HG03521 (cell line): ENCODE data around the gene SGK1.

Source experiments
- ATAC-seq: cut with Tn5 transposase; IDR thresholded peaks from one replicate; pipeline ENCODE4 v1.9.1; 2021; ENCODE audit warnings: mild to moderate bottlenecking, moderate library complexity; ENCODE audit not compliant: unreplicated experiment

Gene SGK1

DNA sequence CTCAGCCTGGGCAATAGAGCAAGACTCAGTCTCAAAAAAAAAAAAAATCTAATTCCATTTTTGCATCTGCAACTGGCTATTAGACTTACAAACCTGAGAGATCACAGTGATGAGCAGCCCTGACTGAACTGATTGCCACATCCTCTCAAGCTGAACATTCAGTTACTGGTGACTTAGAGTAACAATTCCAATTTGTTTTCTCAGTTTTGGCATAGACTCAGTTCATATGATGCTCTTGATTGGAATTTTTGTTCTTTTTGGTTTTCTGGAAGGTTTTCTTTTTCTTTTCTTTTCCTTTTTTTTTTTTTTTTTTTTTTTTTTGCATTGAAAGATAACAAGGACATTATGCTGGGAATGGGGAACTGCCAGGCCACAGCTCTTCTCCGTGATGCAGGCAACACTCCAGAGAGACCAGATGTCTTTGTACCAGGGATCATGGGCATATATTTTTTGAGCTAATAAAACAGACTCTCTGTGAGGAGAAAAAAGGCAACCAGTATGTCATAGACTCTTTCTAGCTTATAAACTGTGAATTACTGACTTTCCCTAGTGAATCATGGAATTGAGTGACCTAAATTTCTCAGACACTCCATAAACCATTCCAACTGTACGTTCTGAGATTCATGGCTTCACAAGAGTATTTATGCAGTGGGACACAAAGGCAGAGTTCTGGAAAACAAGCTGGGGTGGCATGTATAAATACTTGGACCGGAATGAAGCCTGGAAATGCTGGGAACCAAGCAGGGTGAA, 179.5 kb downstream of the SGK1 start:
- no peak for ATAC-seq

DNA sequence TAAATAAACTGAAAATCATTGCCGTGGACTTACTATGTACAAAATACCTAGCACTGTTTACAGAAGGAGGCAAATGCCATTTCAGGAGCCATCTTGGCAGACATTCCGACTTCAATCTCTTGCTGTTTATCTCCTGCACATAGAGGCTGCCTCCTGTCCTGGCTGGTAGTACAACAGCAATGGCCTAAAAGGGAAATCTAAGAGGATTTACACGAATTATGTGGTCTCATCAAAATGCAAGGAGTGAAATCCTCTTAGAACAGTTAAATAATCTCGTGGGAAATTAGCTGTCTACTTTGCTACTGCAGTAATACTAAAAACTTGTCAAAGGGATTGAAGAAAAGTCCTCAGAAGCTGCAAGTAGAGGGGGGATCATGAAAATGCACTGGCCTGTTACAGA, 183.3 kb downstream of the SGK1 start:
- ATAC-seq: no peak

DNA sequence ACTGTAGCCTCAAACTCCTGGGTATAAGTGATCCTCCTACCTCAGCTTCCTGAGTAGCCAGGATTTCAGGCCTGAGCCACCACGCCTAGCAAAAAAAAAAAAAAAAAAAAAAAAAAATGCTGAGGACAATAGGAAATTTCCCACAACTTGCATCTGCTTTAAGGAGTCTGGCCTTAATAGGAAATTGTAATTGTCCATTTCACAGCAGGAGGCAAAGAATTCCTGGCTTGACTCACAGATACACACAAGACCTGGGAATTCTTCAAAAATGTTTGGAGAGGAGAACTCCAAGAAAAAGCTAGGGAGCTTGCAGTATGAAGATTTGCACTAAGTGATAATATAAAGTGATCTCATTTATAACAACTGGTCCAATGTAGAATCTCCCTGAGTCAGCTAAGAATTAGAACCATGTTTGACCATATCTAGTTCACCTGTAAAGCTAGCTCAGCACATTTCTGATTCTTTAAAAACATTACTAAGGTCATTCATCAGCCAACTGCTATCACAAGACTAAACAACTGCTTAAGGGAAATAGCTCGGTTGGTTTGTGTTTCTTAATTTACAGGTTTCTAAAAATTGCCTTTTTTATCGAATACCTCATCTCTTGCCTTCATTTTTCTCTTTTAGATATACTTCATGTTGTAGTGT, 185.3 kb downstream of the SGK1 start:
- no peak for ATAC-seq

DNA sequence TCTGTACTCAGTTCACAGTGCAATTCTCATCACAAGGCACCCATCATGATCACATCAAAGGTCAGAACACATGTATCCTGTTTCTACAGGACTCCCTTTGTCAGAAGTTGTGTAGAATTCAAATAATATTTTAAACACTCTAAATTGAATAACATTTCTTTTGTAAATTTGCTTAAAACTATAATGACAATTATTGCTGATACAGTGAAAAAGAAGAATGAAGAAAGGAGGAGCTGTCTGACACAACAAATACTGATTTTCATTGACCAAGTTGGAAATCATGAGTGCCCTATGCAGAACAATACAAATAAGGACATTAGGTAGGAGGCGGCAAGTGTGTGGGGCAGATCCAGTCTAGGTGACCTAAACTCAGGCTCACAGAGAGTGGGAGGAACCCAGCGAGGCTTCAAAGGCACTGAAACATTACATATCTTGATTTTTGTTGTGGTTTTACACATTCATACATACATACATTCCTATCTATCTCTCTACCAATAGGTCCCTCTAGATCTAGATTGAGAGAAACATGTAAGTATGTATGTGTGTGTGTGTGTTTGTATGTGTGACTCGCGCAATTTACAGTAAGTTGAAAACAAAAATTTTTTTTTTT, 186.3 kb downstream of the SGK1 start:
- ATAC-seq: no peak

DNA sequence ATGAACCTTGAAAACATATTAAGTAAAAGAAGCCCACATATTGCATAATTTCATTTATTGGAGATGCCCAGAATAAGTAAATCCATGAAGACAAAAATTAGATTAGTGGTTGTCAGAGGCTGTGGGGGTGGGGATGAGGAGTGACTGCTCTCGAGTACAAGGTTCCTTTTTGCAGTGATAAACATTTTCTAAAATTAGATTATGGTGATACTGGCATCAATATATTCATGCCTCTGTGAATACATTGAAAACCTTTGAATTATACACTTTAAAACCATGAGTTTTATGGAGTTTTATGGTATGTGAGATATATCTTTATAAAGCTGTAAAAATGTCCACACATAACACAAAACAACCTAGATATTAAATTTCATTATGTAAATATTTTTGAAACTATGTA, 189.8 kb downstream of the SGK1 start:
- no peak for ATAC-seq

DNA sequence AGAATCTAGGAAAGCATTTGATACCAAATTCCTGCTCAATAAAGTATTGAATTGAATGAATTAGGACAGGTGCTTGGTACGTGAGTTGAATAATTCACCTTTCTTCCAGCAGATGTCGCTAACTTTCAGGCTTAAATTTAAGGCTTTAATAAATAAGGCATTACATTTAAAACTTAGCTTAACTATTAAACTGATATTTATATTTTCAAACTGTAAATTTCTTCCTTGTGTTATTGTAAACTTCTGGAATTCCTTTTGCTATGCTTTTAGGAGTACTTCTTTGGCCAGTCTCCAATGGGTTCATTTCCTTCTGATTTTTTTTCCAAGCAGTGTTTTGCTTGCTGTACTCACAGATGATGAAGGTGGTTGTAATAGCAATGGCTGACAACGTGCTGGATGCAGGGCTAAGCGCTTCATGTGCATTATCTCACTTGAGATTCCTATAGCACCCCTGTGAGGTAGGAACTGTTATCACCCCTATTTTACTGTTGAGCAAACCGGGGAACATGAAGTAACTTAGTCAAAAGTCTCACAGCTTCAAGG, 194.2 kb downstream of the SGK1 start:
- ATAC-seq: no peak

DNA sequence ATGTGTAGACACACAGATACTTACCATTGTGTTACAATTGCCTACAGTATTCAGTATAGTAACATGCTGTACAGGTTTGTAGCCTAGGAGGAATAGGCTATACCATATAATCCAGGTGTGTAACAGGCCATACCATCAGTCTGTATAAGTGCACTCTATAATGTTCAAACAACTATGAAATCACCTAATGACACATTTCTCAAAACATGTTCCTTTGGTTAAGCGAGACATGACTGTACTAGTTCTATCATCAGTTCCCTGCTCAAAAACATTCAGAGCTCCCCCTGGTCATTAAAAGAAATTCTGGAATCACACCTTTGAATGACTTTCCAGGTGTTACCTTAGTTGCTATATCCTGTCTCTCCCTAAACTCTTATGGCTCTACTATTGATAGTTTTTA, 195.1 kb downstream of the SGK1 start:
- no peak for ATAC-seq

DNA sequence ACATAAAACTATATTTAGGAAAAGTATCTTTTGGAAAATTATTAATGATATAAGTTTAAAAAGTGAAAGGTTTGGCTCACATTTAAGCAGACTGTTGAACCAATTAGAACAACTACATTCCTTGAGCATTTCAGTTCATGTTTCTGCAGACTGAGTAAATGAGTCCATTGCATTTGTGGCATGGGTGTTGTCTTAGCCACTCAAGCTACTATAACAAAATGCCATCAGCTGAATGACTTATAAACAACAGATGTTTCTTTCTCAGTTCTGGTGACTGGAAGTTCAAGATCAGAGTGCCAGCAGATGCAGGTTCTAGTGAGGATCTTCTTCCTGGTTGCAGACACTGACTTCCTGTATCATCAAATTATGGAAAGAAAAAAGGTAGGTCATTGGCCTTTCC, 198.4 kb downstream of the SGK1 start:
- no peak for ATAC-seq
